ENCODE measurements around the gene KLHDC9. TPM values are rescaled to one million over a fixed set of nuclear protein-coding genes. Genes with fewer than 3 reads are reported as not detected.
A peak's percentile ranks its signal among the peaks of the same experiment; 100 is the strongest.

Gene KLHDC9
- total and polyA plus RNA-seq, 2 of the 13 experiments (the other 11 are each of a cell fraction or from before 2014, with no cell fraction given) = 2.9 TPM

DNA sequence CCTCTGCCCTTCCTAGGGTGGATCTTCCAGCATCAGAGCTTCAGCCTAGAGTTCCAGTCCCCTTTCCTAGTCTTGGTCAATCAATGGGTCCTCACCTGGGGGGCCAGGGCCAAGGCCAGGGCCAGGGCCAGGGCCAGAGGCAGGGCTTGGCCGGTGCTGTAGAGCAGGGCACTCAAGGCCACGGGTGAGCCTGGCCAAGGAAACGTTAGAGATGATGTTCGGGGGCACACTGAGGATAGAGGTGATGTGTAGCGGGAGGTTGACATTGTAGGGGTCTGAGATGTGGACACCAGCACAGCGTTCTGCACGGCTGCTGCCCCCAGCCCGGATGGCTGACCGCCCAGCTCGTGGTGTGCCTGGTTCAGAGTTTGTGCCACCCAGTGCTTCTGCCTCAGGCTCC, 46.9 kb upstream of the KLHDC9 start (continued):
- TF ChIP-seq, protein P1, sequence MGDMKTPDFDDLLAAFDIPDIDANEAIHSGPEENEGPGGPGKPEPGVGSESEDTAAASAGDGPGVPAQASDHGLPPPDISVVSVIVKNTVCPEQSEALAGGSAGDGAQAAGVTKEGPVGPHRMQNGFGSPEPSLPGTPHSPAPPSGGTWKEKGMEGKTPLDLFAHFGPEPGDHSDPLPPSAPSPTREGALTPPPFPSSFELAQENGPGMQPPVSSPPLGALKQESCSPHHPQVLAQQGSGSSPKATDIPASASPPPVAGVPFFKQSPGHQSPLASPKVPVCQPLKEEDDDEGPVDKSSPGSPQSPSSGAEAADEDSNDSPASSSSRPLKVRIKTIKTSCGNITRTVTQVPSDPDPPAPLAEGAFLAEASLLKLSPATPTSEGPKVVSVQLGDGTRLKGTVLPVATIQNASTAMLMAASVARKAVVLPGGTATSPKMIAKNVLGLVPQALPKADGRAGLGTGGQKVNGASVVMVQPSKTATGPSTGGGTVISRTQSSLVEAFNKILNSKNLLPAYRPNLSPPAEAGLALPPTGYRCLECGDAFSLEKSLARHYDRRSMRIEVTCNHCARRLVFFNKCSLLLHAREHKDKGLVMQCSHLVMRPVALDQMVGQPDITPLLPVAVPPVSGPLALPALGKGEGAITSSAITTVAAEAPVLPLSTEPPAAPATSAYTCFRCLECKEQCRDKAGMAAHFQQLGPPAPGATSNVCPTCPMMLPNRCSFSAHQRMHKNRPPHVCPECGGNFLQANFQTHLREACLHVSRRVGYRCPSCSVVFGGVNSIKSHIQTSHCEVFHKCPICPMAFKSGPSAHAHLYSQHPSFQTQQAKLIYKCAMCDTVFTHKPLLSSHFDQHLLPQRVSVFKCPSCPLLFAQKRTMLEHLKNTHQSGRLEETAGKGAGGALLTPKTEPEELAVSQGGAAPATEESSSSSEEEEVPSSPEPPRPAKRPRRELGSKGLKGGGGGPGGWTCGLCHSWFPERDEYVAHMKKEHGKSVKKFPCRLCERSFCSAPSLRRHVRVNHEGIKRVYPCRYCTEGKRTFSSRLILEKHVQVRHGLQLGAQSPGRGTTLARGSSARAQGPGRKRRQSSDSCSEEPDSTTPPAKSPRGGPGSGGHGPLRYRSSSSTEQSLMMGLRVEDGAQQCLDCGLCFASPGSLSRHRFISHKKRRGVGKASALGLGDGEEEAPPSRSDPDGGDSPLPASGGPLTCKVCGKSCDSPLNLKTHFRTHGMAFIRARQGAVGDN (CRISPR knock-in tag; IDR thresholded peaks at IDR 0.05) = 0 out of 2 replicates have a peak, but pooled peaks have one; percentile 13

DNA sequence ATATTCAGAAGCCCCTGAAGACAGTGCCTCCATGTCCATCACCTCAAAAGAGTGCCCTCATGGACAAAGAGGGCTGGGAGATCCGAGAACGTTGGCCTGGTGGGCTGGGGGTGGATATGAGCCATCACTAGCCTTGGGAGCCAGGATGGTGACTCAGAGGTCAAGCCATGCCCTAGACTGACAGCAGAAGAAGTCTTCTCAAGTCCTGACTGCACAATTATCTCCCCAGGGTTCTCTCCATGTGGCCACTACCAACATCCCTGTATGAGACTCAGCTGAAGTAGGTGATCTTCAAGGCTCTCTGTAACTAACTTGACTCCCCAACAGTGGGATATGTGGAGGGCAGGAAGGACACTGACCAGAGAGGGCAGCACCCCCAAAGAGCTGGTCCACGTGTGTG, 45.3 kb upstream of the KLHDC9 start:
- in situ Hi-C loops (cut with HindIII; ENCODE audit: extremely low pct_ligation_motif_present, low pct_unique_long_range_greater_than_20kb) = loop anchor here (5.0 kb wide), 1 partner anchor 49 kb away; no protein-coding TSS in a partner anchor
- WGBS (ENCODE audit: low lambda C conversion rate) = 40% methylated on average over 2 of the region's 3 CpGs
- Histone ChIP-seq H2AFZ (ENCODE audit: low read length) (no peak overlapping the region), H3K4me3 (replicated peaks in 1 of 3; ENCODE audit: insufficient read depth in 1 of 3, low read depth in 2 of 3, low read length in 3 of 3) (no peak overlapping the region), H3K79me2 (ENCODE audit: insufficient read depth, low read length) (no peaks in the 10 kb centered on the region), H3K36me3 (replicated peaks in 1 of 2; ENCODE audit: control insufficient read depth in 1 of 2, insufficient read depth in 2 of 2, low read length in 2 of 2) (no peaks in the 10 kb centered on the region), H3K9me3 (ENCODE audit: low read length) (no peaks in the 10 kb centered on the region), H4K20me1 (ENCODE audit: insufficient read depth, low read length) (no peaks in the 10 kb centered on the region), H3K4me2 (ENCODE audit: low read depth, low read length) (no peak overlapping the region), H3K9ac (ENCODE audit: insufficient read depth, low read depth, low read length) (no peak overlapping the region), H3K27me3 (ENCODE audit: control insufficient read depth in 1 of 2, insufficient read depth in 2 of 2, low read length in 2 of 2) (no peaks in the 10 kb centered on the region), H3K27ac (ENCODE audit: extremely low read length, insufficient read depth, low read length) (no peak overlapping the region), H3K4me1 (ENCODE audit: insufficient read depth, low read length) (peaks cover 10% of the 10 kb centered on the region)
- ATAC-seq (no peak), FAIRE-seq (no peak), DNase-seq (ENCODE audit: low spot score) (no peak)
- 0 out of 2 replicates have a peak, but pooled peaks have one; percentile 26 for TF ChIP-seq ZNF768 (CRISPR knock-in tag; IDR thresholded peaks at IDR 0.05)
- TF ChIP-seq NR3C1 (CRISPR knock-in tag; IDR thresholded peaks at IDR 0.05) = no peak
- intact Hi-C loops (cut with micrococcal nuclease; ENCODE audit: unreplicated experiment) = no loop called here
- ChIA-PET POLR2A (no interaction called here), CTCF (ENCODE audit: low intra/inter-chr PET ratio, low total read pairs) (no interaction called here)
- no TSS peak for BruUV-seq (replicated peaks)

All from HepG2 (cell line).